Neural cell (in vitro differentiated cells): ENCODE data around the gene AVPI1. TPM values are rescaled to one million over a fixed set of nuclear protein-coding genes. Genes with fewer than 3 reads are reported as not detected.

ENCODE experiments used
- H2AFZ ChIP-seq: fragments of 200-600, 300-800 bp; sonication (generic), shearing (Covaris generic); 2 replicates; pipeline ENCODE4 v1.6.0; 2014; ENCODE audit warnings: low read depth, mild to moderate bottlenecking, antibody characterized with exemption, low read length, moderate library complexity
- H3F3A ChIP-seq: fragments of 200-600 bp; shearing (Covaris generic); 2 replicates; pipeline ENCODE4 v1.6.1; 2016; ENCODE audit warnings: mild to moderate bottlenecking, moderate library complexity, mixed read lengths, antibody characterized with exemption, low read length; ENCODE audit not compliant: insufficient read depth, poor library complexity, severe bottlenecking
- H3K27ac ChIP-seq: fragments of 200-600, 300-800 bp; sonication (generic), shearing (Covaris generic); 2 replicates; pipeline ENCODE4 v1.5.1; 2014; ENCODE audit warnings: mild to moderate bottlenecking, low read length, moderate library complexity
- H3K27me3 ChIP-seq: fragments of 300-800, 200-600 bp; sonication (generic), shearing (Covaris generic); 2 replicates; pipeline ENCODE4 v1.6.0; 2014; ENCODE audit warnings: mild to moderate bottlenecking, low read depth, low read length, moderate library complexity; ENCODE audit not compliant: insufficient read depth
- H3K36me3 ChIP-seq: fragments of 300-800, 200-600 bp; sonication (generic), shearing (Covaris generic); 2 replicates; pipeline ENCODE4 v1.5.1; 2014; ENCODE audit warnings: mild to moderate bottlenecking, antibody characterized with exemption, low read length, moderate library complexity; ENCODE audit not compliant: insufficient read depth
- H3K4me2 ChIP-seq: fragments of 300-800, 200-600 bp; sonication (generic), shearing (Covaris generic); 2 replicates; pipeline ENCODE4 v1.6.0; 2014; ENCODE audit warnings: mild to moderate bottlenecking, low read length
- H3K4me3 ChIP-seq: fragments of 300-800, 200-600 bp; sonication (generic), shearing (Covaris generic); 2 replicates; pipeline ENCODE4 v1.5.1; 2014; ENCODE audit warnings: mild to moderate bottlenecking, low read length, moderate library complexity
- H3K79me2 ChIP-seq: fragments of 200-600 bp; shearing (Covaris generic); replicated peaks from 2 replicates; pipeline ENCODE4 v1.6.0; 2014; ENCODE audit warnings: mild to moderate bottlenecking, low read length, moderate library complexity; ENCODE audit not compliant: insufficient read depth
- H3K9ac ChIP-seq: fragments of 300-800, 200-600 bp; sonication (generic), shearing (Covaris generic); 2 replicates; pipeline ENCODE4 v1.6.1; 2016; ENCODE audit warnings: mild to moderate bottlenecking, low read length, mixed read lengths
- H3K9me2 ChIP-seq: fragments of 200-600 bp; shearing (Covaris generic); 2 replicates; pipeline ENCODE4 v1.6.1; 2016; ENCODE audit warnings: mild to moderate bottlenecking, low read length, mixed read lengths; ENCODE audit not compliant: insufficient read depth
- H3K9me3 ChIP-seq: fragments of 200-600, 300-800 bp; sonication (generic), shearing (Covaris generic); 2 replicates; pipeline ENCODE4 v1.6.1; 2016; ENCODE audit warnings: mild to moderate bottlenecking, mixed run types, low read length, moderate library complexity, mixed read lengths
- H4K20me1 ChIP-seq: fragments of 200-600 bp; shearing (Covaris generic); 2 replicates; pipeline ENCODE4 v1.6.1; 2016; ENCODE audit warnings: mild to moderate bottlenecking, mixed run types; ENCODE audit not compliant: insufficient read depth
- EP300 ChIP-seq: fragments of 450-650 bp; conservative IDR thresholded peaks from 2 replicates; pipeline ENCODE4 v1.6.1; 2014; ENCODE audit warnings: antibody characterized with exemption, mild to moderate bottlenecking, moderate library complexity; ENCODE audit not compliant: poor library complexity, severe bottlenecking
- EZH2 ChIP-seq: fragments of 200-600, 300-800 bp; shearing (Covaris generic), sonication (generic); IDR thresholded peaks from 2 replicates; pipeline ENCODE4 v1.6.1; 2014; ENCODE audit warnings: antibody characterized with exemption, low read length, borderline replicate concordance, mild to moderate bottlenecking; ENCODE audit not compliant: insufficient read depth, poor library complexity, severe bottlenecking
- MXI1 ChIP-seq: fragments of 450-650 bp; conservative IDR thresholded peaks from 2 replicates; pipeline ENCODE4 v1.6.1; 2014; ENCODE audit warnings: antibody characterized with exemption, mild to moderate bottlenecking; ENCODE audit not compliant: poor library complexity, severe bottlenecking
- POLR2AphosphoS5 ChIP-seq: IDR thresholded peaks from 2 replicates; pipeline ENCODE4 v1.6.1; 2012
- RAD21 ChIP-seq: fragments of 450-650 bp; conservative IDR thresholded peaks from 2 replicates; pipeline ENCODE4 v1.6.1; 2014; ENCODE audit warnings: antibody characterized with exemption, mild to moderate bottlenecking, moderate library complexity
- SMC3 ChIP-seq: fragments of 450-650 bp; conservative IDR thresholded peaks from 2 replicates; pipeline ENCODE4 v1.6.1; 2014; ENCODE audit warnings: antibody characterized with exemption, mild to moderate bottlenecking, moderate library complexity; ENCODE audit not compliant: poor library complexity
- TAF1 ChIP-seq: IDR thresholded peaks from 2 replicates; pipeline ENCODE4 v1.6.1; 2012; ENCODE audit warnings: low read depth
- polyA plus RNA-seq: library from polyadenylated mRNA; depleted of rRNA; stranded (reverse); fragments of >200 nt; gene quantifications from 2 replicates; pipeline ENCODE4 v1.2.3, GENCODE V29; 2014
- TF ChIP-seq, protein P1 (sequence below): fragments of 450-650 bp; IDR thresholded peaks from 2 replicates; pipeline ENCODE4 v1.5.1; 2014; ENCODE audit warnings: antibody characterized with exemption, mild to moderate bottlenecking, moderate library complexity; ENCODE audit not compliant: poor library complexity, severe bottlenecking
- TF ChIP-seq, protein P2 (sequence below): IDR thresholded peaks from 2 replicates; pipeline ENCODE4 v1.6.1; 2012; ENCODE audit warnings: borderline replicate concordance

Gene AVPI1
- polyA plus RNA-seq, 1 donor from 2014 or later: 1.3 TPM

DNA sequence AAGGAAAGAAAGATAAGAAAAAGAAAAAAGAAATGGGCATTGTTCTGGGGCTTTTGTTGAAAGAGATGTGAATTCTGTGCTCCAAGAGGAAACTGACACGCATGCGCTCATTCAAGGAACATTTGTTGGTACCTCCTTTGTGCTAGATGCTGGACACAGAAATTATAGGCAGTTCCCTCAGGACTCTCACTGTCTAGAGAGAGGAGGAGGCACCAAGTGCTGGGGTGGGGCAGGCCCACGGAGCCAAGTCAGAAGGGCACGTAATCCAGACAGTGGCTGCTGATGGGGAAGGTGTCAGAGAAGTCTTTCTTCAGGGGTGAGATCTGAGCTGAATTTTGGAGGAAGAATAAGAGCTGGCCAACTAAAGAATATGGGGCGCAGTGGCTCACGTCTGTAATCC, 47.0 kb upstream of the AVPI1 start:
- Histone ChIP-seq H3F3A (no peaks in the 10 kb centered on the region), H2AFZ (no peak overlapping the region), H3K4me3 (no peak overlapping the region), H3K79me2 (peaks cover 19% of the 10 kb centered on the region), H3K4me2 (no peak overlapping the region), H3K9me2 (no peaks in the 10 kb centered on the region), H4K20me1 (no peaks in the 10 kb centered on the region), H3K9me3 (no peaks in the 10 kb centered on the region), H3K9ac (no peak overlapping the region), H3K27me3 (no peaks in the 10 kb centered on the region), H3K36me3 (no peaks in the 10 kb centered on the region), H3K27ac (no peak overlapping the region)
- no peak for TF ChIP-seq EP300

DNA sequence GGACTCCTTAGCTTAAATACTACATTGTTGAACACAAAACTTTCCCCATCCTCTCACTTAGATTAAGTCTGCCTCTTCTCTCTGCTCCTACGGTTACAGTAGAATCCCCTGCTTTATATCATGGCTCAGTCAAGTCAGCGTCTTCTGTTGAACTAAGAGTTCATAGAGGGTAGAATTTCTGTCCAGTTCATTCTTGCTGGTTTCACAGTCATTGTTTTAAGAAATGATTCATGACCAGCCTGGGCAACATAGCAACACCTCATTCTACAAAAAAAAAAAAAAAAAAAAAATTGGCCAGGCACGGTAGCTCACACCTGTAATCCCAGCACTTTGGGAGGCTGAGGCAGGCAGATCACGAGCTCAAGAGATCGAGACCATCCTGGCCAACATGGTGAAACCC, 46.2 kb upstream of the AVPI1 start:
- Histone ChIP-seq H3F3A (no peaks in the 10 kb centered on the region), H3K79me2 (peaks cover 11% of the 10 kb centered on the region), H3K9me2 (no peaks in the 10 kb centered on the region)

DNA sequence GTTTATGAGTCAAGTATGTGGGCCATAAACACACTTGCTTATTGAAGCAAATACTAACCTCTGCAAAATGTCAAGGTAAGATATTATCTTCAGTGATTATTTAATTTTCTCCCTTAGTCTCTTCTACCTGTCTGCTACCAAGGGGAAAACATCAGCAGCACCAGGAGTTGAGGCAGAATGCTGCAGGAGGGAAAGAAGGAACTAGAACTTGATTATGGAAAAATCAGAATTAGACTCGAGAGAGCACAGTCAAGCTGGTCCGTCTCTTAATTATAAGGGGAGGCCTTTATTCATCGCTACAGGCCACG, 45.0 kb upstream of the AVPI1 start:
- H3K9me2 ChIP-seq: no peaks in the 10 kb centered on the region
- no peaks in the 10 kb centered on the region for H3F3A ChIP-seq
- no peaks in the 10 kb centered on the region for H4K20me1 ChIP-seq
- H3K9me3 ChIP-seq: no peaks in the 10 kb centered on the region
- H3K27me3 ChIP-seq: no peaks in the 10 kb centered on the region
- no peak overlapping the region for H3K4me2 ChIP-seq
- H3K9ac ChIP-seq: no peak overlapping the region
- no peaks in the 10 kb centered on the region for H3K36me3 ChIP-seq
- no peak overlapping the region for H3K4me3 ChIP-seq
- TF ChIP-seq, protein P1, sequence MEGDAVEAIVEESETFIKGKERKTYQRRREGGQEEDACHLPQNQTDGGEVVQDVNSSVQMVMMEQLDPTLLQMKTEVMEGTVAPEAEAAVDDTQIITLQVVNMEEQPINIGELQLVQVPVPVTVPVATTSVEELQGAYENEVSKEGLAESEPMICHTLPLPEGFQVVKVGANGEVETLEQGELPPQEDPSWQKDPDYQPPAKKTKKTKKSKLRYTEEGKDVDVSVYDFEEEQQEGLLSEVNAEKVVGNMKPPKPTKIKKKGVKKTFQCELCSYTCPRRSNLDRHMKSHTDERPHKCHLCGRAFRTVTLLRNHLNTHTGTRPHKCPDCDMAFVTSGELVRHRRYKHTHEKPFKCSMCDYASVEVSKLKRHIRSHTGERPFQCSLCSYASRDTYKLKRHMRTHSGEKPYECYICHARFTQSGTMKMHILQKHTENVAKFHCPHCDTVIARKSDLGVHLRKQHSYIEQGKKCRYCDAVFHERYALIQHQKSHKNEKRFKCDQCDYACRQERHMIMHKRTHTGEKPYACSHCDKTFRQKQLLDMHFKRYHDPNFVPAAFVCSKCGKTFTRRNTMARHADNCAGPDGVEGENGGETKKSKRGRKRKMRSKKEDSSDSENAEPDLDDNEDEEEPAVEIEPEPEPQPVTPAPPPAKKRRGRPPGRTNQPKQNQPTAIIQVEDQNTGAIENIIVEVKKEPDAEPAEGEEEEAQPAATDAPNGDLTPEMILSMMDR: no peak
- TF ChIP-seq SMC3: peak; percentile 9
- H3K79me2 ChIP-seq: no peaks in the 10 kb centered on the region
- H3K27ac ChIP-seq: no peak overlapping the region
- no peak overlapping the region for H2AFZ ChIP-seq

More for the DNA sequence above, 46.2 kb upstream of the AVPI1 start:
- no peaks in the 10 kb centered on the region for H3K27me3 ChIP-seq
- no peaks in the 10 kb centered on the region for H4K20me1 ChIP-seq
- TF ChIP-seq, protein P1: no peak
- TF ChIP-seq, protein P2, sequence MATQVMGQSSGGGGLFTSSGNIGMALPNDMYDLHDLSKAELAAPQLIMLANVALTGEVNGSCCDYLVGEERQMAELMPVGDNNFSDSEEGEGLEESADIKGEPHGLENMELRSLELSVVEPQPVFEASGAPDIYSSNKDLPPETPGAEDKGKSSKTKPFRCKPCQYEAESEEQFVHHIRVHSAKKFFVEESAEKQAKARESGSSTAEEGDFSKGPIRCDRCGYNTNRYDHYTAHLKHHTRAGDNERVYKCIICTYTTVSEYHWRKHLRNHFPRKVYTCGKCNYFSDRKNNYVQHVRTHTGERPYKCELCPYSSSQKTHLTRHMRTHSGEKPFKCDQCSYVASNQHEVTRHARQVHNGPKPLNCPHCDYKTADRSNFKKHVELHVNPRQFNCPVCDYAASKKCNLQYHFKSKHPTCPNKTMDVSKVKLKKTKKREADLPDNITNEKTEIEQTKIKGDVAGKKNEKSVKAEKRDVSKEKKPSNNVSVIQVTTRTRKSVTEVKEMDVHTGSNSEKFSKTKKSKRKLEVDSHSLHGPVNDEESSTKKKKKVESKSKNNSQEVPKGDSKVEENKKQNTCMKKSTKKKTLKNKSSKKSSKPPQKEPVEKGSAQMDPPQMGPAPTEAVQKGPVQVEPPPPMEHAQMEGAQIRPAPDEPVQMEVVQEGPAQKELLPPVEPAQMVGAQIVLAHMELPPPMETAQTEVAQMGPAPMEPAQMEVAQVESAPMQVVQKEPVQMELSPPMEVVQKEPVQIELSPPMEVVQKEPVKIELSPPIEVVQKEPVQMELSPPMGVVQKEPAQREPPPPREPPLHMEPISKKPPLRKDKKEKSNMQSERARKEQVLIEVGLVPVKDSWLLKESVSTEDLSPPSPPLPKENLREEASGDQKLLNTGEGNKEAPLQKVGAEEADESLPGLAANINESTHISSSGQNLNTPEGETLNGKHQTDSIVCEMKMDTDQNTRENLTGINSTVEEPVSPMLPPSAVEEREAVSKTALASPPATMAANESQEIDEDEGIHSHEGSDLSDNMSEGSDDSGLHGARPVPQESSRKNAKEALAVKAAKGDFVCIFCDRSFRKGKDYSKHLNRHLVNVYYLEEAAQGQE: no peak
- TF ChIP-seq EZH2 (no peak), TAF1 (no peak), RAD21 (no peak), MXI1 (no peak), SMC3 (no peak), EP300 (no peak), POLR2AphosphoS5 (no peak)
- no peak overlapping the region for H3K4me3 ChIP-seq
- H3K9ac ChIP-seq: no peak overlapping the region
- H3K9me3 ChIP-seq: no peaks in the 10 kb centered on the region
- no peaks in the 10 kb centered on the region for H3K36me3 ChIP-seq
- H2AFZ ChIP-seq: no peak overlapping the region
- no peak overlapping the region for H3K27ac ChIP-seq
- H3K4me2 ChIP-seq: no peak overlapping the region
